Right atrium auricular region (tissue), 2 donors: ENCODE results near the gene CFP. TPM values are rescaled to one million over a fixed set of nuclear protein-coding genes. Genes with fewer than 3 reads are reported as not detected.
A peak's percentile ranks its signal among the peaks of the same experiment; 100 is the strongest.

ENCODE experiments used
- DNase-seq: peaks from one replicate; pipeline ENCODE4 v3.0.0-alpha.2; 2019; ENCODE audit warnings: low spot score
- H3K27ac ChIP-seq, 2 donors: fragments of 200-600 bp; sonication (generic); 1 replicate in 1 of 2; 2 replicates in 1 of 2; pipeline ENCODE4 v1.5.1; 2016 to 2019
- H3K27me3 ChIP-seq, 2 donors: fragments of 200-600 bp; sonication (generic); one replicate each; pipeline versions ENCODE4 v1.5.1 to v1.6.0; 2017 to 2019
- H3K36me3 ChIP-seq: fragments of 200-600 bp; sonication (generic); one replicate; pipeline ENCODE4 v1.5.1; 2016
- H3K4me1 ChIP-seq, 2 donors: fragments of 200-600 bp; sonication (generic); one replicate each; pipeline versions ENCODE4 v1.5.1 to v1.6.0; 2017 to 2019
- H3K4me3 ChIP-seq, 2 donors: fragments of 200-600 bp; sonication (generic); 1 replicate in 1 of 2; 2 replicates in 1 of 2; pipeline ENCODE4 v1.5.1; 2017 to 2019; ENCODE audit warnings: mild to moderate bottlenecking in 1 of 2, moderate library complexity in 1 of 2
- H3K9me3 ChIP-seq, 2 donors: fragments of 200-600 bp; sonication (generic); one replicate each; pipeline ENCODE4 v1.5.1; 2019
- total RNA-seq, 2 donors: library from RNA; depleted of rRNA; stranded (reverse); fragments of >200 nt; gene quantifications; one replicate each; pipeline ENCODE4 v1.1.0, GENCODE V29; 2016
- TF ChIP-seq, protein P1 (sequence below), 2 donors: fragments of 200-600 bp; sonication (generic); IDR thresholded peaks; one replicate each; pipeline ENCODE4 v1.5.1; 2019; ENCODE audit warnings: antibody characterized with exemption in 2 of 2

The CFP gene
- total RNA-seq, 2 donors from 2014 or later = 2.2 to 6.3 TPM

DNA sequence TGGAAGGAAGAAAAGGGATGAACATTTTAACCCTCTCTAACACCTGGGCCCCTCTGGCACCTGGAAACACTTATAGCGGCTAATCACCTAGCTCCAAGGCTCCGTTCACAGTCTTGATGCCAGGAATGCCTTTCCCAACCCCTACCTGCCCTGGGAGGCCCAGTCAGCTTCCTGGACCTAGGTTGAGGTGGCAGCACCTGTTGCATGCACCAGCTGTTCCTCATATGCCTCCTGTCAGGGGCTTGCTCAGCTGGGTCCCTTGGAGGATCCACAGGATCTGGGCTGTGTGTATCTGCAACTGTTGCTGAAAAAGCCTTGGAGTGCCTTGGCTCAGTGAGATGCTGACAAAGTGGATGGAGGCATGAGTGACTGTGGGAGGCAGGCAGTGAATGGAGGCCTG, 4.4 kb downstream of the CFP start:
- H3K27ac ChIP-seq = no peak overlapping the region
- no peaks in the 10 kb centered on the region for H3K36me3 ChIP-seq
- H3K9me3 ChIP-seq = no peaks in the 10 kb centered on the region
- no peaks in the 10 kb centered on the region for H3K4me1 ChIP-seq
- no peak for DNase-seq
- H3K27me3 ChIP-seq = no peaks in the 10 kb centered on the region
- TF ChIP-seq, protein P1, sequence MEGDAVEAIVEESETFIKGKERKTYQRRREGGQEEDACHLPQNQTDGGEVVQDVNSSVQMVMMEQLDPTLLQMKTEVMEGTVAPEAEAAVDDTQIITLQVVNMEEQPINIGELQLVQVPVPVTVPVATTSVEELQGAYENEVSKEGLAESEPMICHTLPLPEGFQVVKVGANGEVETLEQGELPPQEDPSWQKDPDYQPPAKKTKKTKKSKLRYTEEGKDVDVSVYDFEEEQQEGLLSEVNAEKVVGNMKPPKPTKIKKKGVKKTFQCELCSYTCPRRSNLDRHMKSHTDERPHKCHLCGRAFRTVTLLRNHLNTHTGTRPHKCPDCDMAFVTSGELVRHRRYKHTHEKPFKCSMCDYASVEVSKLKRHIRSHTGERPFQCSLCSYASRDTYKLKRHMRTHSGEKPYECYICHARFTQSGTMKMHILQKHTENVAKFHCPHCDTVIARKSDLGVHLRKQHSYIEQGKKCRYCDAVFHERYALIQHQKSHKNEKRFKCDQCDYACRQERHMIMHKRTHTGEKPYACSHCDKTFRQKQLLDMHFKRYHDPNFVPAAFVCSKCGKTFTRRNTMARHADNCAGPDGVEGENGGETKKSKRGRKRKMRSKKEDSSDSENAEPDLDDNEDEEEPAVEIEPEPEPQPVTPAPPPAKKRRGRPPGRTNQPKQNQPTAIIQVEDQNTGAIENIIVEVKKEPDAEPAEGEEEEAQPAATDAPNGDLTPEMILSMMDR (IDR thresholded peaks at IDR 0.05) = no peak
- H3K4me3 ChIP-seq = no peak overlapping the region

DNA sequence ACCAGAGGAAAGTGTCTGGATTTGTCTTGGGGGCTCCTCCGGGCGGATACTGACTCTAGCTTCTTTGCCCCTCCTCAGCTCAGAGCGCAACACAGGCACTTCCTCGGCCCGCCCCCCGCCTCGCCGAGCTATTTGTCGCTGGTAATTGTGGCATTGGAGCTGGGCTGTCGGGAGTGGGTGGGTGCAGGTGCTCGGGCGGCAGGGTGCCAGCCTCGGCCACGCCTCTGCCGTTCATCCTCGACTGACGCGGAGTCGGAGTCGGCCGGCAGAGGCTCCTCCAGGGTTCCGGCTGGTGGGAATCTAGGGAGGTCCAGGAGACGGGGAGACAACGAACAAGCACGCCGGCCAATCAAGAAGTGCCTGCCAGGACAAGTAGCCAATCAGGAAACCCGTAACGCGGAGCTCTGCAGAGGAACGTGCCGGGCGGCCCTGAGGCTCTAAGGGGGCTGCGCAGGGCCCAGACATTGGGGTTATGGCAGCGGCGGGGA, 6.1 kb downstream of the CFP start:
- DNase-seq = no peak

DNA sequence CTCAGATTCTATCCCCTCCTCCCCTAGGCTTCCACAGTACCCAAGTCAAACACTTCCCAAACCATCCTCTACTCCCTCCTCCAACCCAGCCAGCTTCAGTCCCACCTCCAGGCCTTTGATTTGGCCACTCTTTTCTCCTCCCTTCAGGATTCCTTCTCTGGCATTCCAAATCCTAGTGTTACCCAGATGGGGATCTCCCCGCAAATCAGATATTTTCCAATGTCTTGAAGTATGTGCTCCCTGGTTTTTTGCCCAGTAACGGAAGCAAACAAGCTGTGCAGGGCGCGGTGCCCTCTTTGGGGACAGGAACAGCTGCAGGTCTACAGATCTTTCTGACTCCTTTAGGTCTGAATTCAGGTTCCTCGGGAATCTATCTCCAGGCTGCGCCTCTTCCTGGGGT, 7.9 kb downstream of the CFP start:
- Histone ChIP-seq H3K27me3 (no peaks in the 10 kb centered on the region), H3K9me3 (no peaks in the 10 kb centered on the region), H3K36me3 (no peaks in the 10 kb centered on the region), H3K4me1 (peaks cover 0 to 5% of the 10 kb centered on the region in 2 donors), H3K4me3 (no peak overlapping the region), H3K27ac (no peak overlapping the region)
- TF ChIP-seq, protein P1 (IDR thresholded peaks at IDR 0.05) = no peak
- DNase-seq = no peak

More for the DNA sequence above, 6.1 kb downstream of the CFP start:
- no peaks in the 10 kb centered on the region for H3K27me3 ChIP-seq
- TF ChIP-seq, protein P1 (IDR thresholded peaks at IDR 0.05) = no peak
- no peaks in the 10 kb centered on the region for H3K36me3 ChIP-seq
- peak overlapping the region; percentile 10 to 32 for H3K4me3 ChIP-seq
- H3K9me3 ChIP-seq = no peaks in the 10 kb centered on the region
- peaks cover 0 to 5% of the 10 kb centered on the region in 2 donors for H3K4me1 ChIP-seq
- no peak overlapping the region for H3K27ac ChIP-seq

- no peaks in the 10 kb centered on the region for H3K36me3 ChIP-seq
- peaks cover 0 to 5% of the 10 kb centered on the region in 2 donors for H3K4me1 ChIP-seq
- H3K27me3 ChIP-seq = no peaks in the 10 kb centered on the region
- DNase-seq = no peak
- H3K4me3 ChIP-seq = no peak overlapping the region
- TF ChIP-seq, protein P1 (IDR thresholded peaks at IDR 0.05) = no peak
- H3K9me3 ChIP-seq = no peaks in the 10 kb centered on the region
- H3K27ac ChIP-seq = no peak overlapping the region
These were observed 9.4 kb downstream of the CFP start for GRCh38 chrX:47620303-47620685.

DNA sequence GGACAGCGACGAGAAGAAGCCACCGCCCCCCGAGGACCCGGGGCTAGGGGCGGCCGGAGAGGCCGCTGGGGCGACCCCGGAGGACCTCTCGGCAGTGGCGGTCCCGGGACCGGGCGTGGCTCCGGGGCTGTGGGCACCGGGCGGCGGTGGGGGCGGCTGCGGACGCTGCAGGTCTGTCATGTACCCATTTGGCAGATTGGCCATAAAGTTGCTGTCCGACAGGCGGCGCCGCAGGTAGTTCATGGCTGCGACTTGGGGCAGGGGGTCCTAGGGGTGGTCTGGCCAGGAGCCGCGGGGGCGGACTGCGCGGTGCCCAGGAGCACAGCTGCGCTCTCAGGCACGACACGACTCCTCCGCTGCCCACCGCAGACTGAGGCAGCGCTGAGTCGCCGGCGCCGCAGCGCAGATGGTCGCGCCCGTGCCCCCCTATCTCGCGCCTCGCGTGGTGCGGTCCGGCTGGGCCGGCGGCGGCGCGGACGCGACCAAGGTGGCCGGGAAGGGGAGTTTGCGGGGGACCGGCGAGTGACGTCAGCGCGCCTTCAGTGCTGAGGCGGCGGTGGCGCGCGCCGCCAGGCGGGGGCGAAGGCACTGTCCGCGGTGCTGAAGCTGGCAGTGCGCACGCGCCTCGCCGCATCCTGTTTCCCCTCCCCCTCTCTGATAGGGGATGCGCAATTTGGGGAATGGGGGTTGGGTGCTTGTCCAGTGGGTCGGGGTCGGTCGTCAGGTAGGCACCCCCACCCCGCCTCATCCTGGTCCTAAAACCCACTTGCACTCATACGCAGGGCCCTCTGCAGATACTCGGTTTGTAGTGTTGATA, 10.0 kb downstream of the CFP start, which contains the start of gene SYN1:
Gene SYN1 (minus strand): TSS at position 372 of the 817 bp plus-strand sequence. CDS start 129 bp downstream, at position 243.
- DNase-seq = peak; percentile 73
- H3K4me1 ChIP-seq = peaks cover 0 to 5% of the 10 kb centered on the region in 2 donors
- no peaks in the 10 kb centered on the region for H3K36me3 ChIP-seq
- no peaks in the 10 kb centered on the region for H3K9me3 ChIP-seq
- H3K4me3 ChIP-seq = peak within 1 kb of the TSS; percentile 25 to 44
- TF ChIP-seq, protein P1 (IDR thresholded peaks at IDR 0.05) = peak in 1 of 2 donors; percentile 56
- H3K27ac ChIP-seq = no peak within 1 kb of the TSS
- H3K27me3 ChIP-seq = no peaks in the 10 kb centered on the region
